Astrocyte of the cerebellum (primary cell): ENCODE results near the gene GRID2.

ENCODE experiments used
- DNase-seq: peaks from one replicate; pipeline ENCODE4 v3.0.0-alpha.2; 2011; ENCODE audit warnings: low read depth
- H3K4me3 ChIP-seq: 2 replicates; pipeline ENCODE4 v1.5.1; 2011; ENCODE audit warnings: mild to moderate bottlenecking, low read depth, low read length, moderate library complexity
- CTCF ChIP-seq: IDR thresholded peaks from 2 replicates; pipeline ENCODE4 v1.5.1; 2012; ENCODE audit warnings: low read length, low read depth, moderate library complexity, mild to moderate bottlenecking; ENCODE audit errors: missing control alignments
- in situ Hi-C: cut with HindIII; loops from 2 replicates; pipeline ENCODE4 v1.10.0; 2017; ENCODE audit warnings: low sequenced_read_pairs

GRID2 gene

GRCh38 chr4:92992758-92993157 lies 689.0 kb downstream of the GRID2 start:
- no peak overlapping the region for H3K4me3 ChIP-seq
- no peak for TF ChIP-seq CTCF
- no peak for DNase-seq
- in situ Hi-C loops: no loop called here

GRCh38 chr4:92994727-92995126 lies 691.0 kb downstream of the GRID2 start:
- DNase-seq: no peak
- in situ Hi-C loops: no loop called here
- TF ChIP-seq CTCF: no peak
- H3K4me3 ChIP-seq: no peak overlapping the region

- in situ Hi-C loops: no loop called here
- DNase-seq: no peak
- no peak overlapping the region for H3K4me3 ChIP-seq
- TF ChIP-seq CTCF: no peak
These were observed 692.8 kb downstream of the GRID2 start for GRCh38 chr4:92996533-92996932.

- DNase-seq: no peak
- no peak for TF ChIP-seq CTCF
- no peak overlapping the region for H3K4me3 ChIP-seq
- in situ Hi-C loops: no loop called here
These were observed 697.1 kb downstream of the GRID2 start for GRCh38 chr4:93000910-93001309.

- no peak for TF ChIP-seq CTCF
- H3K4me3 ChIP-seq: no peak overlapping the region
- in situ Hi-C loops: no loop called here
- DNase-seq: no peak
These were observed 698.5 kb downstream of the GRID2 start for GRCh38 chr4:93002240-93002639.

GRCh38 chr4:93016350-93016749 lies 712.6 kb downstream of the GRID2 start:
- no peak overlapping the region for H3K4me3 ChIP-seq
- no peak for TF ChIP-seq CTCF
- in situ Hi-C loops: no loop called here
- no peak for DNase-seq

- in situ Hi-C loops: no loop called here
- no peak overlapping the region for H3K4me3 ChIP-seq
- no peak for TF ChIP-seq CTCF
- no peak for DNase-seq
These were observed 714.5 kb downstream of the GRID2 start for GRCh38 chr4:93018243-93018642.
